Cardiac fibroblast (primary cell): Measurements from ENCODE around the gene PTTG1IP.
"Not testable (repeated sequence)": the region's sequence is repeated elsewhere in the genome, so short reads cannot be mapped to it uniquely, and the experiment has no call there.

Source experiments
- DNase-seq, 2 donors: peaks; one replicate each; pipeline versions ENCODE4 v3.0.0 to v3.0.0-alpha.2; 2010; ENCODE audit warnings: low read depth in 2 of 2
- H3K4me3 ChIP-seq, 2 donors: replicated peaks in 1 of 2; 1 replicate in 1 of 2; 2 replicates in 1 of 2; pipeline ENCODE4 v1.5.1; 2011; ENCODE audit warnings: low read depth in 2 of 2, low read length in 2 of 2, mild to moderate bottlenecking in 2 of 2, moderate library complexity in 1 of 2
- TF ChIP-seq, protein P1 (sequence below): IDR thresholded peaks from one replicate; pipeline ENCODE4 v1.5.1; 2011; ENCODE audit warnings: low read depth, mild to moderate bottlenecking, low read length, inconsistent platforms

PTTG1IP gene

DNA sequence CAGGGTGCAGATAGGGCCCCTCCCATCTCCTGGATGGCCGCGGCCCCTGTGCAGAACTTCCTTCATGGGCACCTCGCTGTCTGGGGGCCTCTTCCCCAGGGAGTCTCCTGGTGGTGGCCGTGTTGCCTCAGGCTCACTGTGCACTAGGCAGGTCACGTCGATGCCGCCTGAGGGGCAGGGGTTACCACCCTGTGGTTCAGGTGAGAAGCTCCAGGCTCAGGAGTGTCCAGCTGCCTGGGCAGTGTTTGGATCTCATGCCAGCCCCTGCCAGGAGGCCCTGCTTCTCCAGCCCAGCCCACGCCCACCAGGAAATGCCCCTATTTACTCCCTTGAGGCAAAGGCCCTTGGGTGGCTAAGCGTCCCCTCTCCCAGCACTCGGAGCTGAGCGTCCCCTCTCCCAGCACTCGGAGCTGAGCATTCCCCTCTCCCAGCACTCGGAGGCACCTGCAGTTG is 45.1 kb upstream of the PTTG1IP start:
- H3K4me3 ChIP-seq, result no peak overlapping the region
- TF ChIP-seq, protein P1, sequence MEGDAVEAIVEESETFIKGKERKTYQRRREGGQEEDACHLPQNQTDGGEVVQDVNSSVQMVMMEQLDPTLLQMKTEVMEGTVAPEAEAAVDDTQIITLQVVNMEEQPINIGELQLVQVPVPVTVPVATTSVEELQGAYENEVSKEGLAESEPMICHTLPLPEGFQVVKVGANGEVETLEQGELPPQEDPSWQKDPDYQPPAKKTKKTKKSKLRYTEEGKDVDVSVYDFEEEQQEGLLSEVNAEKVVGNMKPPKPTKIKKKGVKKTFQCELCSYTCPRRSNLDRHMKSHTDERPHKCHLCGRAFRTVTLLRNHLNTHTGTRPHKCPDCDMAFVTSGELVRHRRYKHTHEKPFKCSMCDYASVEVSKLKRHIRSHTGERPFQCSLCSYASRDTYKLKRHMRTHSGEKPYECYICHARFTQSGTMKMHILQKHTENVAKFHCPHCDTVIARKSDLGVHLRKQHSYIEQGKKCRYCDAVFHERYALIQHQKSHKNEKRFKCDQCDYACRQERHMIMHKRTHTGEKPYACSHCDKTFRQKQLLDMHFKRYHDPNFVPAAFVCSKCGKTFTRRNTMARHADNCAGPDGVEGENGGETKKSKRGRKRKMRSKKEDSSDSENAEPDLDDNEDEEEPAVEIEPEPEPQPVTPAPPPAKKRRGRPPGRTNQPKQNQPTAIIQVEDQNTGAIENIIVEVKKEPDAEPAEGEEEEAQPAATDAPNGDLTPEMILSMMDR, result no peak
- no peak for DNase-seq

DNA sequence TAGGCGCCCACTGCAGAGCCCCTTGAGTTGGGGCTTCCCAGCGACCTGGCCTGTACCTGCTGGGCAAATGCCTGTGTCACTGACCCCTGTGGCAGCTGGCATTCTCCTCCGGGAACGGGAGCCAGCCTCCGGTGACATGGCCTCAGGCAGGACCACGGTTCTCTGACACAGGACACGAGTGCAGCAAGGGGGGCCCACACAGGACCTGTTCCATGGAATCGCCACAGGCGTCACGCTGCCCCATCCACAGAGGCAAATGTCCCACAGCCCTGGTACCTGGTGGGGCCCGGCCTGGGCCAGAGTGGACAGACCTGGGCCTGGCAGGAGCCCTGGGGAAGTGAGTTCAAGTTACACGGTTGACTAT is 44.6 kb upstream of the PTTG1IP start:
- DNase-seq, result no peak
- TF ChIP-seq, protein P1, result no peak
- H3K4me3 ChIP-seq, result no peak overlapping the region

DNA sequence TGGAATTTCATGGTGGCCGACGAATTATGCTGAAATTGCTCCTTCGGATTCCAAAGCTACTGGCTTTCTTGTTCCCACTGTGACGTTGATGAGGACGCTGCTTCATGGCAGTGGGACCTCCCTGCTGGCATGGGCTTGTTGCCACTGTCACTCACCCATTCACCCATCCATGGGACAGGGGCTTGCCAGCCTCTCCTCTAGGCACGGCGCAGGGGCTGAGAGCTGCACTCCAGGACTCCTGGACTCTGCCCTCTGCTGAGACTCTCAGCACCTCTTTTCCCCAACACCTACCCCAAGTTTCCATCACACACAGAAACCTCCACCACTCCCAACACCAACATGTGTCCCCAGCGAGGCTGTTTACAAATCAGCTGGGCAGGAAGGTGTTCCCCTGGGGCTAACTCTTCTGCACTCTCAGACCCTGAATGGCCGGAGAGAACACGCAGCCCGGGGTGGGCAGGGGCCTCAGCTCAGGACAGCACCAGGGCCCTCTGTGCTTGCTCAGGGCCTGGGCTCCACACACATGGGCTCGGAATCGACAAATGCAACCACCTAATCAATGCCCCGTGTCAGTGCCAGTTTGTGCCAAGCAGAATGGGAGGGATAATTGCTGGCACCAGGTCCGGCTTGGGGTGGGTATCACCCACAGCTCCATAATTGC is 44.1 kb upstream of the PTTG1IP start:
- no peak for DNase-seq
- TF ChIP-seq, protein P1, result no peak
- no peak overlapping the region for H3K4me3 ChIP-seq

DNA sequence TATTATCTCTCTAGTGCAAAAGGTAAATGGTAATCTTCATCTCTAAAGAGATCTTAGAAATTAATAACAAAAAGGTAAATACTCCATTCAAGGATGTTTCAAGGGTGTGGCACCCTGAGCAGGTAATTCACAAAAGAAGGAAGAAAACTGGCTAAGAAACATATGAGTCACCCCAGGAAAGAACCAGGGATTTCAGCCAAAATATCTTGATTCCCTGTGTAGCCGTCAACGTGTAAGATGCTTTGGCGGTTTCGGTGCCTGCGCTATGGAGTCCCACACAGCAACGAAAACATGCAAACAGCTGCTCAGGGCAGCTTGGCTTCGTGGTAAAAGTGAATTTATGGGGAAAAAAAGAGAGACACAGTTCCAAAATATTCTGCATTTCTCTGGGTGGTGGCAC is 43.5 kb upstream of the PTTG1IP start:
- TF ChIP-seq, protein P1, result no peak
- H3K4me3 ChIP-seq, result no peak overlapping the region
- peak in 1 of 2 donors; percentile 33 for DNase-seq

DNA sequence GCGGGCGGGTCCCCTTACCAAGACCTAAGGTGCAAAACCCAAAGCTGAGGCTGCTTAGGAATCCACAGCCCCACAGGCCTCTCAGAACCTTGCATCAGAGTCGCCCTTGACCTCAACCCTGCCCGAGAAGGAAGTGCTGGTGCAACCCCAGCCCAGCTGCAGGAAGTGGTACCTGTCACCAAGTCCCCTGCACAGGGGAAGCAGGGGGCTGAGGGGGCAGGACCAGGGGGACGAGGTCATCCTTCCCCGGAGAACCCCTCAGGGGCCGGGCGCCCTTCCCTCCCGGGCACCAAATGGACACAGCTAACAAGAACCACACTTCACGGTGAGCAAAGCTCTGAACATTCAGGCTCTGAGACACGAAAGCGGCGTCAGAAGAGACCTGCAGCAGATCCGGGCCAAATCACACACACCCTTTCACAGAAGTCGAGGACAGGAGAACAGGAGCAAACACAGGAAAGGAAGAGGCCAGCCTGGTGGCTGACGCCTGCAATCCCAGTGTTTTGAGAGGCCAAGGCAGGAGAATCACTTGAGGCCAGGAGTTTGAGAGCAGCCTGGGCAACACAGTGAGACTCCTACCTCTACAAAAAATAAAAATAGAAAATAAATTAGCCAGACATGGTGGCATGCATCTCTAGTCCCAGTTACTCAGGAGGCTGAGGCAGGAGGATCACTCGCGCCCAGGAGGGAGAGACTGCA is 40.8 kb upstream of the PTTG1IP start:
- no peak for DNase-seq
- TF ChIP-seq, protein P1, result no peak
- H3K4me3 ChIP-seq, result no peak overlapping the region

DNA sequence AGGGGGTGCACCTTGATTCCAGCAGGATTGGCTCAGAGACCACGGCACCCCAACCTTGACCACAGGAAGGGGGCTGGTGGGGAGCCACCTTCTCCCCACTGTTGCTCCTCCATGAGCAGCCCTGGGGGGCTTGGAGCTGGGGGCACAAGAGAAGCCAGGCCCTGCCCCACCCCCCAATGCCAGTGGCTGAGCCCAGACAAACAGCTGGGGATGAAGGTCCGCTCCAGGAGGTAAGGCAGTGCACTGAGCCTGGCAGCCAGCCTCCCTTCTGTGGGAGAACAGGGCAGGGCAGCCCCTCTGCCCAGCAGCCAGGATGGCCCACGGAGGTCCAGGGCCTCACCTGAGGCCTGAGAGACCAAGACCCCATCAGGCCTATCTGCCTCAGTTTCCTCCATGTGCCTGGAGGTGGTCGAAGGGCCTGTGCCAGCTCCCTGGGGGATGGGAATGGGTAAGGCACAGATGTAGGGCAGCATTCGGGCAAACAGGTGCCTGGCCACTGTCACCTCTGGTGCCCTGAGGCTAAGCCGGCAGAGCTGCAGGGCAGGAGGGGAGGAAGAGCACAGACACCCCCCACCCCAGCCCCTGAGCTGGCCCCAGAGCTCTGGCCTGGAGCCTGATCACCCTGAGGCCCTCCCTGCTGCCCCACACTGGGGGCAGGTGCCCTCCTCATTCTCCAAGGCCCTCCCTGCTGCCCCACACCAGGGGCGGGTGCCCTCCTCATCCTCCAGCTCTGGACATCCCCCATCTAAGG is 40.1 kb upstream of the PTTG1IP start:
- TF ChIP-seq, protein P1, result no peak
- DNase-seq, result no peak
- H3K4me3 ChIP-seq, result no peak overlapping the region

DNA sequence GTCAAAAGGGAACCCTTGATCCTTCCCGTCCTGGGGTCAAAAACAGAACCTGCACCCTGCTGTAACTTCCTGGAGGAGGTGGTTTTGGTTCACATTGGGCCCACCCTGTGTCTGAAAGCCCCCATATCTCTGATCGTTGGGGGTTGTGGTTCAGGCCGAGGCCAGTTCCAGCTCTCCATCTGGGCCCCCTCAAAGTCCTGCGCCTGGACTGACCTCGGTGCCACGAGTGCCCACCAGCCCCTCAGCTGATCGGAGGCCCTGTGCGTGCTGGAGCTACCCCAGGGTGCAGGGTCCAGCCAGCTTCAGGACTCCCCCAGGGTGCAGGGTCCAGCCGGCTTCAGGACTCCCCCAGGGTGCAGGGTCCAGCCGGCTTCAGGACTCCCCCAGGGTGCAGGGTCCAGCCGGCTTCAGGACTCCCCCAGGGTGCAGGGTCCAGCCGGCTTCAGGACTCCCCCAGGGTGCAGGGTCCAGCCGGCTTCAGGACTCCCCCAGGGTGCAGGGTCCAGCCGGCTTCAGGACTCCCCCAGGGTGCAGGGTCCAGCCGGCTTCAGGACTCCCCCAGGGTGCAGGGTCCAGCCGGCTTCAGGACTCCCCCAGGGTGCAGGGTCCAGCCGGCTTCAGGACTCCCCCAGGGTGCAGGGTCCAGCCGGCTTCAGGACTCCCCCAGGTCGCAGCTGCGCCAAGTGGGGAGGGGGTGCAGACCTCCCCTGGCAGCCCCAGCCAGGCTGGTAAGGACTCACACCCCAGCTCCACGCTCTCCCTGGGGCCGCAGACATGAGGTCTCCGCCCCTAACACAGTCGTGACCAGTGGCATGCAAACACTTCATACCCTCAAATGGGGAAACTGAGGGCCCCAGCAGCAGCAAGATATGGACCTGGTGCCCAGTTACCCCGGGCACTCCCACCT is 39.3 kb upstream of the PTTG1IP start:
- not testable (repeated sequence) for H3K4me3 ChIP-seq, DNase-seq
